WTC11 (cell line): ENCODE measurements around the gene GSK3B. TPM values are rescaled to one million over a fixed set of nuclear protein-coding genes. Genes with fewer than 3 reads are reported as not detected.

ENCODE experiments used
- ATAC-seq: fragments of 200-7000 bp; cut with Tn5 transposase; 2 replicates; pipeline ENCODE4 v1.10.0; 2021; ENCODE audit warnings: mild to moderate bottlenecking, moderate library complexity
- CTCF ChIA-PET: fragments of 300-600 bp; sonication (Branson Sonifier 250); formaldehyde crosslinking; loops from one replicate; lab custom pipeline; 2021; ENCODE audit warnings: antibody characterized with exemption; lab: Charles Lee
- POLR2A ChIA-PET: fragments of 350-600 bp; sonication (Branson Sonifier 250); formaldehyde crosslinking; loops from one replicate; lab custom pipeline; 2021; ENCODE audit warnings: antibody characterized with exemption; lab: Charles Lee
- DNase-seq: peaks from one replicate; pipeline ENCODE4 v3.0.0; 2021; ENCODE audit warnings: low spot score
- H3K27ac Mint-ChIP-seq: 2 replicates; pipeline ENCODE4 v1.8.0; 2021; ENCODE audit warnings: mixed read lengths
- H3K27me3 Mint-ChIP-seq: 2 replicates; pipeline ENCODE4 v1.8.0; 2021; ENCODE audit warnings: low read depth, mild to moderate bottlenecking, moderate library complexity, mixed read lengths
- H3K36me3 Mint-ChIP-seq: 2 replicates; pipeline ENCODE4 v1.8.0; 2021; ENCODE audit warnings: mixed read lengths
- H3K4me1 Mint-ChIP-seq: 2 replicates; pipeline ENCODE4 v1.8.0; 2022; ENCODE audit warnings: mixed read lengths
- H3K4me3 Mint-ChIP-seq: 2 replicates; pipeline ENCODE4 v1.8.0; 2021; ENCODE audit warnings: mild to moderate bottlenecking, moderate library complexity, mixed read lengths
- H3K9me3 Mint-ChIP-seq: 2 replicates; pipeline ENCODE4 v1.8.0; 2021; ENCODE audit warnings: mixed read lengths
- CDX4 ChIP-seq: fragments of 250-450 bp; sonication (Bioruptor Pico); IDR thresholded peaks from 2 replicates; pipeline ENCODE4 v1.9.0; 2021; ENCODE audit warnings: moderate library complexity, mild to moderate bottlenecking, inconsistent platforms, borderline replicate concordance
- CTCF ChIP-seq: fragments of 200-600 bp; IDR thresholded peaks from 2 replicates; pipeline ENCODE4 v1.8.0; 2022; ENCODE audit warnings: antibody characterized with exemption
- ELF4 ChIP-seq: sonication (generic); formaldehyde crosslinking; IDR thresholded peaks from 2 replicates; pipeline ENCODE4 v1.8.1; 2022; ENCODE audit warnings: low read depth, mild to moderate bottlenecking, moderate library complexity, missing genetic modification reagents
- ETV6 ChIP-seq: sonication (generic); formaldehyde crosslinking; IDR thresholded peaks from 2 replicates; pipeline ENCODE4 v1.8.1; 2022; ENCODE audit warnings: mild to moderate bottlenecking, missing genetic modification reagents
- GABPB1 ChIP-seq: sonication (generic); formaldehyde crosslinking; IDR thresholded peaks from 2 replicates; pipeline ENCODE4 v1.8.1; 2023; ENCODE audit warnings: mild to moderate bottlenecking, missing genetic modification reagents
- NFE2L1 ChIP-seq: sonication (generic); formaldehyde crosslinking; IDR thresholded peaks from 2 replicates; pipeline ENCODE4 v1.8.1; 2023; ENCODE audit warnings: missing genetic modification reagents
- PRRX2 ChIP-seq: fragments of 250-450 bp; sonication (Bioruptor Pico); IDR thresholded peaks from 2 replicates; pipeline ENCODE4 v1.8.0; 2021; ENCODE audit warnings: mild to moderate bottlenecking
- RELA ChIP-seq: sonication (generic); formaldehyde crosslinking; IDR thresholded peaks from 2 replicates; pipeline ENCODE4 v1.8.1; 2022; ENCODE audit warnings: missing genetic modification reagents, mild to moderate bottlenecking, borderline replicate concordance
- SOX15 ChIP-seq: fragments of 250-450 bp; sonication (Bioruptor Pico); IDR thresholded peaks from 2 replicates; pipeline ENCODE4 v1.9.0; 2021; ENCODE audit warnings: mild to moderate bottlenecking
- TEAD1 ChIP-seq: sonication (generic); formaldehyde crosslinking; IDR thresholded peaks from 2 replicates; pipeline ENCODE4 v1.8.0; 2022; ENCODE audit warnings: mild to moderate bottlenecking, missing genetic modification reagents
- ZBTB21 ChIP-seq: sonication (generic); formaldehyde crosslinking; IDR thresholded peaks from 2 replicates; pipeline ENCODE4 v1.8.1; 2023; ENCODE audit warnings: mild to moderate bottlenecking, missing genetic modification reagents, borderline replicate concordance
- ZNF121 ChIP-seq: sonication (generic); formaldehyde crosslinking; IDR thresholded peaks from 2 replicates; pipeline ENCODE4 v1.8.0; 2023; ENCODE audit warnings: missing genetic modification reagents
- ZNF232 ChIP-seq: sonication (generic); formaldehyde crosslinking; IDR thresholded peaks from 2 replicates; pipeline ENCODE4 v1.8.0; 2022; ENCODE audit warnings: mild to moderate bottlenecking, missing genetic modification reagents
- ZNF281 ChIP-seq: sonication (generic); formaldehyde crosslinking; IDR thresholded peaks from 2 replicates; pipeline ENCODE4 v1.8.0; 2023; ENCODE audit warnings: mild to moderate bottlenecking, missing genetic modification reagents
- total RNA-seq: library from RNA; stranded (reverse); gene quantifications from 3 replicates; pipeline ENCODE4 v1.2.3, GENCODE V29; 2021
- TF ChIP-seq, protein P1 (sequence below): fragments of 250-450 bp; sonication (Bioruptor Pico); IDR thresholded peaks from 2 replicates; pipeline ENCODE4 v2.1.2; 2022; ENCODE audit warnings: mild to moderate bottlenecking, moderate library complexity
- TF ChIP-seq, protein P2 (sequence below): sonication (generic); formaldehyde crosslinking; IDR thresholded peaks from 2 replicates; pipeline ENCODE4 v1.8.1; 2022; ENCODE audit warnings: low read depth, missing genetic modification reagents, borderline replicate concordance
- TF ChIP-seq, protein P3 (sequence below): sonication (generic); formaldehyde crosslinking; IDR thresholded peaks from 2 replicates; pipeline ENCODE4 v1.8.0; 2022; ENCODE audit warnings: mild to moderate bottlenecking, missing genetic modification reagents
- TF ChIP-seq, protein P4 (sequence below): sonication (generic); formaldehyde crosslinking; IDR thresholded peaks from 2 replicates; pipeline ENCODE4 v1.8.1; 2023; ENCODE audit warnings: mild to moderate bottlenecking, missing genetic modification reagents

Gene GSK3B
- total RNA-seq, 1 experiment from 2014 or later, result 48.9 TPM

GRCh38 chr3:120072867-120073525 is 21.3 kb downstream of the GSK3B start:
- peaks cover 17% of the 10 kb centered on the region for H3K36me3 Mint-ChIP-seq
- ATAC-seq (peak; percentile 32), DNase-seq (no peak)
- no peaks in the 10 kb centered on the region for H3K27me3 Mint-ChIP-seq
- H3K27ac Mint-ChIP-seq, result no peak overlapping the region
- TF ChIP-seq CTCF, result no peak
- peak; percentile 97 for TF ChIP-seq ZNF121
- POLR2A ChIA-PET, result interaction anchor here (1.3 kb wide), 1 partner anchor 22 kb away, joined by 10 read pairs; no protein-coding TSS in a partner anchor
- peaks cover 32% of the 10 kb centered on the region for H3K4me1 Mint-ChIP-seq
- CTCF ChIA-PET, result interaction anchor here (0.6 to 1.5 kb wide), 5 partner anchors 14 to 487 kb away, joined by 3 to 6 read pairs (median 6); no protein-coding TSS in a partner anchor
- no peaks in the 10 kb centered on the region for H3K9me3 Mint-ChIP-seq
- no peak overlapping the region for H3K4me3 Mint-ChIP-seq

GRCh38 chr3:120071259-120071658 is 23.0 kb downstream of the GSK3B start:
- Mint-ChIP-seq H3K4me1 (peaks cover 38% of the 10 kb centered on the region), H3K9me3 (no peaks in the 10 kb centered on the region), H3K27me3 (no peaks in the 10 kb centered on the region), H3K27ac (peak overlapping the region; percentile 55), H3K4me3 (no peak overlapping the region), H3K36me3 (peaks cover 16% of the 10 kb centered on the region)
- TF ChIP-seq ZNF121 (no peak), CDX4 (CRISPR knock-in tag) (no peak), ZBTB21 (CRISPR knock-in tag) (no peak), TEAD1 (CRISPR knock-in tag) (no peak), ZNF232 (no peak), RELA (no peak), ETV6 (CRISPR knock-in tag) (no peak), ZNF281 (CRISPR knock-in tag) (no peak), ELF4 (CRISPR knock-in tag) (no peak), NFE2L1 (CRISPR knock-in tag) (no peak), SOX15 (CRISPR knock-in tag) (no peak), PRRX2 (CRISPR knock-in tag) (no peak), GABPB1 (CRISPR knock-in tag) (no peak)
- TF ChIP-seq, protein P1, sequence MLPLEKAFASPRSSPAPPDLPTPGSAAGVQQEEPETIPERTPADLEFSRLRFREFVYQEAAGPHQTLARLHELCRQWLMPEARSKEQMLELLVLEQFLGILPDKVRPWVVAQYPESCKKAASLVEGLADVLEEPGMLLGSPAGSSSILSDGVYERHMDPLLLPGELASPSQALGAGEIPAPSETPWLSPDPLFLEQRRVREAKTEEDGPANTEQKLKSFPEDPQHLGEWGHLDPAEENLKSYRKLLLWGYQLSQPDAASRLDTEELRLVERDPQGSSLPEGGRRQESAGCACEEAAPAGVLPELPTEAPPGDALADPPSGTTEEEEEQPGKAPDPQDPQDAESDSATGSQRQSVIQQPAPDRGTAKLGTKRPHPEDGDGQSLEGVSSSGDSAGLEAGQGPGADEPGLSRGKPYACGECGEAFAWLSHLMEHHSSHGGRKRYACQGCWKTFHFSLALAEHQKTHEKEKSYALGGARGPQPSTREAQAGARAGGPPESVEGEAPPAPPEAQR (CRISPR knock-in tag), result no peak
- TF ChIP-seq, protein P2, sequence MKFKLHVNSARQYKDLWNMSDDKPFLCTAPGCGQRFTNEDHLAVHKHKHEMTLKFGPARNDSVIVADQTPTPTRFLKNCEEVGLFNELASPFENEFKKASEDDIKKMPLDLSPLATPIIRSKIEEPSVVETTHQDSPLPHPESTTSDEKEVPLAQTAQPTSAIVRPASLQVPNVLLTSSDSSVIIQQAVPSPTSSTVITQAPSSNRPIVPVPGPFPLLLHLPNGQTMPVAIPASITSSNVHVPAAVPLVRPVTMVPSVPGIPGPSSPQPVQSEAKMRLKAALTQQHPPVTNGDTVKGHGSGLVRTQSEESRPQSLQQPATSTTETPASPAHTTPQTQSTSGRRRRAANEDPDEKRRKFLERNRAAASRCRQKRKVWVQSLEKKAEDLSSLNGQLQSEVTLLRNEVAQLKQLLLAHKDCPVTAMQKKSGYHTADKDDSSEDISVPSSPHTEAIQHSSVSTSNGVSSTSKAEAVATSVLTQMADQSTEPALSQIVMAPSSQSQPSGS (CRISPR knock-in tag), result no peak
- TF ChIP-seq, protein P3, sequence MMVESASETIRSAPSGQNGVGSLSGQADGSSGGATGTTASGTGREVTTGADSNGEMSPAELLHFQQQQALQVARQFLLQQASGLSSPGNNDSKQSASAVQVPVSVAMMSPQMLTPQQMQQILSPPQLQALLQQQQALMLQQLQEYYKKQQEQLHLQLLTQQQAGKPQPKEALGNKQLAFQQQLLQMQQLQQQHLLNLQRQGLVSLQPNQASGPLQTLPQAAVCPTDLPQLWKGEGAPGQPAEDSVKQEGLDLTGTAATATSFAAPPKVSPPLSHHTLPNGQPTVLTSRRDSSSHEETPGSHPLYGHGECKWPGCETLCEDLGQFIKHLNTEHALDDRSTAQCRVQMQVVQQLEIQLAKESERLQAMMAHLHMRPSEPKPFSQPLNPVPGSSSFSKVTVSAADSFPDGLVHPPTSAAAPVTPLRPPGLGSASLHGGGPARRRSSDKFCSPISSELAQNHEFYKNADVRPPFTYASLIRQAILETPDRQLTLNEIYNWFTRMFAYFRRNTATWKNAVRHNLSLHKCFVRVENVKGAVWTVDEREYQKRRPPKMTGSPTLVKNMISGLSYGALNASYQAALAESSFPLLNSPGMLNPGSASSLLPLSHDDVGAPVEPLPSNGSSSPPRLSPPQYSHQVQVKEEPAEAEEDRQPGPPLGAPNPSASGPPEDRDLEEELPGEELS (CRISPR knock-in tag), result no peak
- TF ChIP-seq, protein P4, sequence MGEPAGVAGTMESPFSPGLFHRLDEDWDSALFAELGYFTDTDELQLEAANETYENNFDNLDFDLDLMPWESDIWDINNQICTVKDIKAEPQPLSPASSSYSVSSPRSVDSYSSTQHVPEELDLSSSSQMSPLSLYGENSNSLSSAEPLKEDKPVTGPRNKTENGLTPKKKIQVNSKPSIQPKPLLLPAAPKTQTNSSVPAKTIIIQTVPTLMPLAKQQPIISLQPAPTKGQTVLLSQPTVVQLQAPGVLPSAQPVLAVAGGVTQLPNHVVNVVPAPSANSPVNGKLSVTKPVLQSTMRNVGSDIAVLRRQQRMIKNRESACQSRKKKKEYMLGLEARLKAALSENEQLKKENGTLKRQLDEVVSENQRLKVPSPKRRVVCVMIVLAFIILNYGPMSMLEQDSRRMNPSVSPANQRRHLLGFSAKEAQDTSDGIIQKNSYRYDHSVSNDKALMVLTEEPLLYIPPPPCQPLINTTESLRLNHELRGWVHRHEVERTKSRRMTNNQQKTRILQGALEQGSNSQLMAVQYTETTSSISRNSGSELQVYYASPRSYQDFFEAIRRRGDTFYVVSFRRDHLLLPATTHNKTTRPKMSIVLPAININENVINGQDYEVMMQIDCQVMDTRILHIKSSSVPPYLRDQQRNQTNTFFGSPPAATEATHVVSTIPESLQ (CRISPR knock-in tag), result no peak
- peak; percentile 58; the same call in 1 of the 2 replicates for ATAC-seq
- ChIA-PET POLR2A (no interaction called here), CTCF (interaction anchor here (0.8 to 1.8 kb wide), 3 partner anchors 31 to 179 kb away, joined by 3 to 5 read pairs (median 4); no protein-coding TSS in a partner anchor)
- DNase-seq, result peak; percentile 45
